GM12865 (cell line): ENCODE results near the gene OGT.
"Not testable (repeated sequence)": the region's sequence is repeated elsewhere in the genome, so short reads cannot be mapped to it uniquely, and the experiment has no call there.

Experiments used
- DNase-seq: peaks from one replicate; pipeline ENCODE4 v3.0.0; 2010; ENCODE audit warnings: low read depth
- H3K4me3 ChIP-seq: 2 replicates; pipeline ENCODE4 v1.5.1; 2011; ENCODE audit warnings: mild to moderate bottlenecking, low read depth, low read length, control low read depth
- TF ChIP-seq, protein P1 (sequence below): IDR thresholded peaks from 2 replicates; pipeline ENCODE4 v1.5.1; 2011; ENCODE audit warnings: low read length, control low read depth, low read depth, inconsistent platforms; ENCODE audit not compliant: insufficient read depth; ENCODE audit errors: missing control alignments

OGT gene

DNA sequence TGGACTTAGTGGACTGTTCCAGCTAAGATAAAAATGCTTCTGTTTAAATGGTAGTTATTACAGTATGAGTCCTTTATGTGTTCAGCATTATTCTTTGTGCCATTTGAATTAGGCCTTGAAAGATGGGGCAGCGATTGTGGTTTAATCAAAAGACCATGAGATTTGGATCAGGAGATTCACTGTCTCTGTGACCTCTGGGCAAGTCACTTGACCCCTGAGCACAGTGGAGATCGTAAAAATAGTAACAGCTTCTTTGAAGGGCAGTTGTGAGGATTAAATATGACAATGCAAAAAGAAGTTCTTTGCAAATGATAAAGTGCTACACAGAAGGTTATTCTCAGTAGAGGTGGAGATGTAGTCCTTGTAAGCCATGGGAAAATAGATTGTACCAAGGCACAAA, 74.6 kb downstream of the OGT start:
- TF ChIP-seq, protein P1, sequence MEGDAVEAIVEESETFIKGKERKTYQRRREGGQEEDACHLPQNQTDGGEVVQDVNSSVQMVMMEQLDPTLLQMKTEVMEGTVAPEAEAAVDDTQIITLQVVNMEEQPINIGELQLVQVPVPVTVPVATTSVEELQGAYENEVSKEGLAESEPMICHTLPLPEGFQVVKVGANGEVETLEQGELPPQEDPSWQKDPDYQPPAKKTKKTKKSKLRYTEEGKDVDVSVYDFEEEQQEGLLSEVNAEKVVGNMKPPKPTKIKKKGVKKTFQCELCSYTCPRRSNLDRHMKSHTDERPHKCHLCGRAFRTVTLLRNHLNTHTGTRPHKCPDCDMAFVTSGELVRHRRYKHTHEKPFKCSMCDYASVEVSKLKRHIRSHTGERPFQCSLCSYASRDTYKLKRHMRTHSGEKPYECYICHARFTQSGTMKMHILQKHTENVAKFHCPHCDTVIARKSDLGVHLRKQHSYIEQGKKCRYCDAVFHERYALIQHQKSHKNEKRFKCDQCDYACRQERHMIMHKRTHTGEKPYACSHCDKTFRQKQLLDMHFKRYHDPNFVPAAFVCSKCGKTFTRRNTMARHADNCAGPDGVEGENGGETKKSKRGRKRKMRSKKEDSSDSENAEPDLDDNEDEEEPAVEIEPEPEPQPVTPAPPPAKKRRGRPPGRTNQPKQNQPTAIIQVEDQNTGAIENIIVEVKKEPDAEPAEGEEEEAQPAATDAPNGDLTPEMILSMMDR = no peak

DNA sequence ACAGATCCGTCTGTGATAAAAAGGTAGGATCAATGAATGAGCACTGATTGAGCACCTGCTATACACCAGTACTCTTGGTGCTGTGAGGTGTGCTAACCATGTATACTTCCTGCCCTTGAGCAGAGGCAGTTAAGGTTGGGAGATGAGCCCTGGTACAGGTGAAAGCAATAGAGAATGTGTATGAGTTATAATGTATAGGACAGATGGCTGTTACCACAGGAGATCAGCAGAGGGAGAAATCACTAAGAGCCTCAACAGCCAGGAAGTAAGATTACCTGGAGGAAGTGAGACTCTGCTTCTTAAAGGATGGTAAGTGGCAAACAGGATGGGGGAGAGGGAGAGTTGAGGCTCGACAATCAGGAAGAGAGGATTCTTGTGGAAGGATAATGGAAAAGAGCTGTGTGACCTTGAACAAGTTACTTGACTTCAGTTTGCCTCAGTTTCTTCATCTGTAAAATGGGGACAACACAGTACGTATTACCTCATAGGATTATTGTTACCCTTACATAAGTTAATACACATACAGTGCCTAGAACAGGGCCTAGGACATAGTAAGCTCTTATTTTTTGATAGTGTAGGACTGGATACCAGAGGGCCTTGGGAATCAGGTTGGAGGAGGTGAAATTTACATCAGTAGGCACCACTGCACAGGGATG, 76.3 kb downstream of the OGT start:
- peak; percentile 36 for DNase-seq
- TF ChIP-seq, protein P1 = no peak
- no peak overlapping the region for H3K4me3 ChIP-seq

More for the DNA sequence above, 74.6 kb downstream of the OGT start:
- no peak overlapping the region for H3K4me3 ChIP-seq
- no peak for DNase-seq

DNA sequence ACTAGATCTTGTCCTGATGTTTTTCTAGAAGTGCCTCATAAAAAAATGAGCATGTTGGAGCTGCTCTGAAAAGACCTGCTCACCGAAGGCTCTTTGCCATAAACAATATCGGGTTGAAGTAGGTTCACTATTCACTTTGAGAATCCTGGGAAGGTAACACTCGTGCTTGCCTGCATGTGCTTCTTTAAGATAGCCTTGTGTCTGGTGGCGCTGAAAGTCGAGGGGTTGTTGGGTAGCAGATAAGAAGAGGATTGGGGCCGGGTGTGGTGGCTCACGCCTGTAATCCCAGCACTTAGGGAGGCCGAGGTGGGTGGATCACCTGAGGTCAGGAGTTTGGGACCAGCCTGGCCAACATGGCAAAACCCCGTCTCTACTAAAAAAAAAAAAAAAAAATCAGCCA, 78.8 kb downstream of the OGT start:
- not testable (repeated sequence) for H3K4me3 ChIP-seq, DNase-seq

DNA sequence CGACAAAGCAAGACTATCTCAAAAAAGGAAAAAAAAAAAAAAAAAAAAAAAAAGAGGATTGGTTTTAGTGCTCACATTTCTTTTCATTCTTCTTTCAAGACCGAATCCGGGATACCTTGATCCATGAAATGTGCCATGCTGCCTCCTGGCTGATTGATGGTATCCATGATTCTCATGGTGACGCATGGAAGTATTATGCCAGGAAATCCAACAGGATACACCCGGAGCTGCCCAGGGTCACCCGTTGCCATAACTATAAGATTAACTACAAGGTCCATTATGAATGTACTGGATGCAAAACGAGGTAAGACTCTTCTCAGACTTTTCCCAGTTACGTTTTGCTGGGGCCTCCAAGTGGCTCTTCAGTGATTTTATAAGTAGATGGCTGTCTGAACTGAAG, 79.4 kb downstream of the OGT start:
- TF ChIP-seq, protein P1 = no peak
- no peak overlapping the region for H3K4me3 ChIP-seq
- DNase-seq = no peak

DNA sequence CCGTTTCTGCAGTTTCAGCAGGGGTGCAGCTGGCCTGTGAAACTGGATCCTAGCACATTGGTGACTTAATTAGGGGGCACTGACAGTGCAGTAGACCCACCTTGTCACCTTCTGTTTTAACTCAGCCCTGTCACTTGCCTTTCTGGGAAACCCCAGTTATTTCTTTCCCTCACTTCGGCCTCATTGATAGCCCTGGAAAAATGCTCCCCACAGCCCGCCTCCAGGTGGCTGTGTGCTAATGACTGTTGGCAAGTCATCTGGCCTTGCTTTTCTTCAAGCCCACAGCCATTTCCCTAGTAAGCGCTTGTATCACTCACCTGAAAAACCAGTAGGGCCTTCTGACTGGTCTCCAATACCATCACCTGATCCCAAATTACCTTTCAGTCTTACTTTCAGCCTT, 82.2 kb downstream of the OGT start:
- TF ChIP-seq, protein P1 = no peak
- no peak overlapping the region for H3K4me3 ChIP-seq
- no peak for DNase-seq

DNA sequence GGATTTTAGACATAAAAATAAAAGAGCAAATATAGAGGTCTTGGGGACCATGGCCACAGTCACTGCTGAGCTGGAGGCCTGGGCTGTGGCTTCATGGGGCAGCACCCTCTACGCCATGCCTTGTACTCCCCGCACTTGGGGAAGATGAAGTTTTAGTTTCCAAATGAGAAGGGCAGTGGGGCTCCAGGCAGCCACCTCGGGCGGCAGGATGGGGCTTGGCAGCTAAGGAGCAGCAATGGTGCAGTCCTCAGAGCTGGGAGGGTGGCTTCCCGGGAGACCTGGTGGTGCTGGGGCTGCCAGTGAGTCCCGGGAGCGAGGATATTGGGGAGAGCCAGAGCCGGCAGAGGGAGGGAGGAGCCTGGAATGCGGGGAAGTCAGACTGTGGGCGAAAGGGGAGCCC, 83.0 kb downstream of the OGT start:
- TF ChIP-seq, protein P1 = no peak
- H3K4me3 ChIP-seq = peak overlapping the region; percentile 39
- no peak for DNase-seq

DNA sequence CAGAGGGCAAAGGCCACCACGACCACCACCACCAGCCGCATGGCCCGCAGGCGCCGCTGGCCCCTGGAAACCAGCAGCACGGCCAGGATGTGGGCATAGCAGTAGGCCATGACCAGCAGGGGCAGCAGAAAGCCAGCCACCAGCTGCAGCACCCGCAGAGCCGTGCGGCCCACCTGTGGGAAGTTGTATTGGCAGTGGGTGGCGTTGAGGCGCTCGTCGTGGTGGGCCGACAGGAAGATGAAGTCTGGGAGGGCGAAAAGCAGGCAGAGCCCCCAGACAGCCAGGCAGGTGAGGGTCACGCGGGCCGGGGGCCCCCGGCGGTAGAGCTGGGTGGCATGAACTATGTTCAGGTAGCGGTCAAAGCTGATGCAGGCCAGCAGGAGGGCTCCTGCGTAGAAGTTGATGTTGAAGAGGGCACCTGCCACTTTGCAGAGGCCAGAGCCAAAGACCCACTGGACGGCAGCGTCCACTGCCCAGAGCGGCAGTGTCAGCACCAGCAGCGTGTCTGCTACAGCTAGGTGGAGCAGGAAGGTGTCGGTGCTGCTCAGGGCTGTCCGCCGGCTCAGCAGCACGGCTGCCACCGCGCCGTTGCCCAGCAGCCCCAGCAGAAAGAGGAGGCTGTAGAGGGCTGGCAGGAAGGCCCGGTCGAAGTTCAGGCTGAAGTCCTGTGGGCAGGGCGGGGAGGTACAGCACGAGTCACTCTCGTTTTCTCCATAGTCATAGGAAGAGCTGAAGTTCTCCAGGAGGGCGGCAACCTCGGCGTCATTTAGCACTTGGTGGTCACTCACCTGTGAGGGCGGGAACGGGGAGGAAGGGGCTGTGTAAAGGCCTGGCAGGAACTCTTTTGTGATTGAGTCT, 84.0 kb downstream of the OGT start:
- TF ChIP-seq, protein P1 = no peak

More for the DNA sequence above, 84.0 kb downstream of the OGT start:
- no peak for DNase-seq
- H3K4me3 ChIP-seq = peak overlapping the region; percentile 63
